Erythroblast (primary cell): ENCODE measurements around the gene TUBA1C.

Source experiments
- GATA1 ChIP-seq: IDR thresholded peaks from 2 replicates; pipeline ENCODE4 v1.6.1; 2011; ENCODE audit warnings: low read depth, mild to moderate bottlenecking, control low read depth, low read length, moderate library complexity
- POLR2A ChIP-seq: IDR thresholded peaks from 2 replicates; pipeline ENCODE4 v1.6.1; 2011; ENCODE audit warnings: mild to moderate bottlenecking, low read length

GRCh38 chr12:49223122-49223521, 41.8 kb upstream of the TUBA1C start:
- TF ChIP-seq POLR2A: no peak
- no peak for TF ChIP-seq GATA1
